Suprapubic skin (tissue), 4 donors: ENCODE results near the gene FRK. TPM values are rescaled to one million over a fixed set of nuclear protein-coding genes. Genes with fewer than 3 reads are reported as not detected.

Source experiments
- DNase-seq, 2 donors: peaks; one replicate each; pipeline ENCODE4 v3.0.0-alpha.2; 2019; ENCODE audit warnings: low spot score in 2 of 2
- H3K27ac ChIP-seq: fragments of 200-600 bp; sonication (generic); one replicate; pipeline ENCODE4 v1.5.1; 2019
- H3K27me3 ChIP-seq: fragments of 200-600 bp; sonication (generic); one replicate; pipeline ENCODE4 v1.5.1; 2019
- H3K36me3 ChIP-seq: fragments of 200-600 bp; sonication (generic); one replicate; pipeline ENCODE4 v1.5.1; 2019
- H3K4me1 ChIP-seq: fragments of 200-600 bp; sonication (generic); one replicate; pipeline ENCODE4 v1.5.1; 2019
- H3K4me3 ChIP-seq: fragments of 200-600 bp; sonication (generic); one replicate; pipeline ENCODE4 v1.5.1; 2019; ENCODE audit warnings: mild to moderate bottlenecking
- H3K9me3 ChIP-seq: fragments of 200-600 bp; sonication (generic); one replicate; pipeline ENCODE4 v1.5.1; 2019
- EP300 ChIP-seq: sonication (generic); formaldehyde crosslinking; IDR thresholded peaks from one replicate; pipeline ENCODE4 v1.6.1; 2017; ENCODE audit warnings: antibody characterized with exemption
- POLR2A ChIP-seq, 2 donors: fragments of 450-650 bp; IDR thresholded peaks; one replicate each; pipeline ENCODE4 v1.6.1; 2017; ENCODE audit warnings: antibody characterized with exemption in 2 of 2, mild to moderate bottlenecking in 2 of 2, moderate library complexity in 2 of 2
- POLR2AphosphoS5 ChIP-seq, 3 donors: sonication (generic); formaldehyde crosslinking; IDR thresholded peaks; one replicate each; pipeline ENCODE4 v1.6.1; 2017; ENCODE audit warnings: antibody characterized with exemption in 3 of 3
- WGBS: methylation state at CpG from one replicate; pipeline ENCODE4 v1.1.5; 2018; 5-methylcytosine and 5-hydroxymethylcytosine counted together
- total RNA-seq, 4 donors: library from RNA; depleted of rRNA; stranded (reverse); fragments of >200 nt; gene quantifications; one replicate each; pipeline ENCODE4 v1.1.0, GENCODE V29; 2016
- TF ChIP-seq, protein P1 (sequence below), 2 donors: fragments of 200-600 bp in 1 of 2; fragments of 450-650 bp in 1 of 2; sonication (generic) in 1 of 2; IDR thresholded peaks; one replicate each; pipeline ENCODE4 v1.5.1; 2016 to 2019; ENCODE audit warnings: antibody characterized with exemption in 2 of 2, mild to moderate bottlenecking in 1 of 2, moderate library complexity in 1 of 2

FRK gene
- total RNA-seq, 4 donors from 2014 or later: 1.6 to 3.6 (median 3.0) TPM

DNA sequence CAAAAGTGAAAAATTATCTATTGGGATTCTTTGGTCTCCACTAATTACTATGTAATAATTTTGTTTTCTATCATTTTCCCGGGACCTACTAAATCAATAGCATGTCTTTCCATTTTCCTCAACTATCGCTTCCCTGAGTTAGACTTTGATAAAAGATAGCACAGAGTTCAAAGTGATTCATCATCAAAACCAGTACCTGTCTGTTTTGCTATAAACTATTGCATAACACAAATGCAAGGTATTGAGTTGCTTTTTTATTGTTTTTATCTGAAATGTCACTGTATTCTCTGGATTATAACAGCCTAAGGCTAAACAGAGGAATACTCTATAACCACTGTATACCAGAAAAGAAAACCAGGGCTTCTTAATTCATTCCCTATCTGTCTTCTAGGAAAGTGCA lies 19.7 kb downstream of the FRK start:
- H3K27me3 ChIP-seq: no peaks in the 10 kb centered on the region
- H3K27ac ChIP-seq: no peak overlapping the region
- no peak overlapping the region for H3K4me3 ChIP-seq
- peaks cover 6% of the 10 kb centered on the region for H3K4me1 ChIP-seq
- DNase-seq: no peak
- no peak for TF ChIP-seq EP300
- no peak for TF ChIP-seq POLR2AphosphoS5 (IDR thresholded peaks at IDR 0.05)
- TF ChIP-seq, protein P1, sequence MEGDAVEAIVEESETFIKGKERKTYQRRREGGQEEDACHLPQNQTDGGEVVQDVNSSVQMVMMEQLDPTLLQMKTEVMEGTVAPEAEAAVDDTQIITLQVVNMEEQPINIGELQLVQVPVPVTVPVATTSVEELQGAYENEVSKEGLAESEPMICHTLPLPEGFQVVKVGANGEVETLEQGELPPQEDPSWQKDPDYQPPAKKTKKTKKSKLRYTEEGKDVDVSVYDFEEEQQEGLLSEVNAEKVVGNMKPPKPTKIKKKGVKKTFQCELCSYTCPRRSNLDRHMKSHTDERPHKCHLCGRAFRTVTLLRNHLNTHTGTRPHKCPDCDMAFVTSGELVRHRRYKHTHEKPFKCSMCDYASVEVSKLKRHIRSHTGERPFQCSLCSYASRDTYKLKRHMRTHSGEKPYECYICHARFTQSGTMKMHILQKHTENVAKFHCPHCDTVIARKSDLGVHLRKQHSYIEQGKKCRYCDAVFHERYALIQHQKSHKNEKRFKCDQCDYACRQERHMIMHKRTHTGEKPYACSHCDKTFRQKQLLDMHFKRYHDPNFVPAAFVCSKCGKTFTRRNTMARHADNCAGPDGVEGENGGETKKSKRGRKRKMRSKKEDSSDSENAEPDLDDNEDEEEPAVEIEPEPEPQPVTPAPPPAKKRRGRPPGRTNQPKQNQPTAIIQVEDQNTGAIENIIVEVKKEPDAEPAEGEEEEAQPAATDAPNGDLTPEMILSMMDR (IDR thresholded peaks at IDR 0.05): no peak
- TF ChIP-seq POLR2A (IDR thresholded peaks at IDR 0.05): no peak
- H3K9me3 ChIP-seq: no peaks in the 10 kb centered on the region
- 87% methylated on average over 2 of the region's 2 CpGs for WGBS
- H3K36me3 ChIP-seq: no peaks in the 10 kb centered on the region

DNA sequence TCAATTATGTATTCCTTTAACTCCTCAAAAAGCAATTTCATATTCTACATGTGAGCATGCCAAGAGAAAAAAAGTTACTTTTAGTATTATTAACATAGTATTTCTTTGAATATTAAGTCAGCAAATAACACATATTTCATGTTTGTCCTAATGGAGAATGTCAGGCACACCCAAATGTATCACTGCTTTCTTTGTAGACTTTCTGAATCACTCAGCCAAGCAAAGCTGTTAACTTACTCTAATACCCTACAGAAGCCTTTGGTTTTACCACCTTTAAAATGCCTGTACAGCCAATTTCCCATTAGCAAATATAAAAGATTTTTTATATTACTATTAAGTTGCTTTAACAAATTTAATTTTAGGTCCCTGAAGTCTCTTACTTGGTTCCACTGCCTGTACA lies 23.8 kb downstream of the FRK start:
- Histone ChIP-seq H3K4me3 (no peak overlapping the region), H3K27me3 (no peaks in the 10 kb centered on the region), H3K9me3 (no peaks in the 10 kb centered on the region), H3K27ac (no peak overlapping the region), H3K36me3 (no peaks in the 10 kb centered on the region), H3K4me1 (peaks cover 22% of the 10 kb centered on the region)
- TF ChIP-seq POLR2AphosphoS5 (IDR thresholded peaks at IDR 0.05): no peak
- TF ChIP-seq EP300: no peak
- TF ChIP-seq POLR2A (IDR thresholded peaks at IDR 0.05): no peak
- TF ChIP-seq, protein P1 (IDR thresholded peaks at IDR 0.05): no peak
- DNase-seq: no peak

GRCh38 chr6:116036075-116036773 lies 24.5 kb downstream of the FRK start:
- no peaks in the 10 kb centered on the region for H3K36me3 ChIP-seq
- DNase-seq: no peak
- no peak overlapping the region for H3K27ac ChIP-seq
- no peak overlapping the region for H3K4me3 ChIP-seq
- no peaks in the 10 kb centered on the region for H3K9me3 ChIP-seq
- no peaks in the 10 kb centered on the region for H3K27me3 ChIP-seq
- peaks cover 22% of the 10 kb centered on the region for H3K4me1 ChIP-seq
- TF ChIP-seq POLR2AphosphoS5 (IDR thresholded peaks at IDR 0.05): no peak
- TF ChIP-seq, protein P1 (IDR thresholded peaks at IDR 0.05): no peak
- no peak for TF ChIP-seq POLR2A (IDR thresholded peaks at IDR 0.05)
- TF ChIP-seq EP300: no peak
- 43% methylated on average over 2 of the region's 2 CpGs for WGBS

DNA sequence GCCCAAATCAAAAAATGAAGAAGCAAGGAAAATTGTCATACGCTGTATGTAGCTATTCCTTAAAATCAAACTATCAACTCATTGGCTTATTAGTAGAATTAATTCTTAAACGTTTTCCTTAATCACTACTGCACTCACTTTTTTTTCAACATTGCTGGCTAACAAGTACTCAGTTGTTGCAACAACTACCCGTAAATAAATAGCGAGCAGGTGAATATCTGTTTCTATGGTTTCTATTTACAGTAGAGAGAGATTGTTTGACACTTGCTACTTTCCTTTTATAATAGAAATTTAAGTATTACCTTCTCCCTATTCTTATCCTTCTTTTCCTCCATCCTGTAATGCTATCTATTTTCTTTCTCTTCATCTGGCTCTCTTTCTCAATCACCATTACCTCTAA lies 25.1 kb downstream of the FRK start:
- H3K36me3 ChIP-seq: no peaks in the 10 kb centered on the region
- peaks cover 23% of the 10 kb centered on the region for H3K4me1 ChIP-seq
- no peaks in the 10 kb centered on the region for H3K9me3 ChIP-seq
- no peaks in the 10 kb centered on the region for H3K27me3 ChIP-seq
- 68% methylated on average over 4 of the region's 4 CpGs for WGBS
- H3K27ac ChIP-seq: no peak overlapping the region
- H3K4me3 ChIP-seq: no peak overlapping the region
- DNase-seq: no peak
- no peak for TF ChIP-seq EP300

- H3K4me3 ChIP-seq: no peak overlapping the region
- no peaks in the 10 kb centered on the region for H3K27me3 ChIP-seq
- H3K36me3 ChIP-seq: no peaks in the 10 kb centered on the region
- no peak for DNase-seq
- peaks cover 25% of the 10 kb centered on the region for H3K4me1 ChIP-seq
- no peak overlapping the region for H3K27ac ChIP-seq
- TF ChIP-seq EP300 (no peak), POLR2AphosphoS5 (IDR thresholded peaks at IDR 0.05) (no peak), POLR2A (IDR thresholded peaks at IDR 0.05) (no peak)
- TF ChIP-seq, protein P1 (IDR thresholded peaks at IDR 0.05): no peak
- no peaks in the 10 kb centered on the region for H3K9me3 ChIP-seq
- 28% methylated on average over 2 of the region's 2 CpGs for WGBS
Measured at GRCh38 chr6:116034327-116034726, 26.4 kb downstream of the FRK start.
